Colonic mucosa (tissue), 4 donors: ENCODE data around the gene ELF2. TPM values are rescaled to one million over a fixed set of nuclear protein-coding genes. Genes with fewer than 3 reads are reported as not detected.
"Not testable (repeated sequence)": the region's sequence is repeated elsewhere in the genome, so short reads cannot be mapped to it uniquely, and the experiment has no call there.

Source experiments
- DNase-seq: peaks from one replicate; pipeline ENCODE4 v3.0.0-alpha.2; 2020
- H3K27ac ChIP-seq: fragments of 200-600 bp; one replicate; pipeline ENCODE4 v1.8.0; 2021
- H3K27me3 ChIP-seq: fragments of 200-600 bp; one replicate; pipeline ENCODE4 v1.8.0; 2021
- H3K36me3 ChIP-seq: fragments of 200-600 bp; one replicate; pipeline ENCODE4 v1.8.0; 2021
- H3K4me1 ChIP-seq: fragments of 200-600 bp; one replicate; pipeline ENCODE4 v1.8.0; 2021; ENCODE audit warnings: mild to moderate bottlenecking
- H3K4me3 ChIP-seq: fragments of 200-600 bp; one replicate; pipeline ENCODE4 v1.8.0; 2021
- H3K9ac ChIP-seq, 2 donors: one replicate each; pipeline ENCODE4 v1.7.0; 2013; ENCODE audit warnings: control low read depth in 2 of 2, low read depth in 2 of 2, low read length in 2 of 2
- H3K9me3 ChIP-seq: fragments of 200-600 bp; one replicate; pipeline ENCODE4 v1.8.0; 2021
- intact Hi-C: fragments of 100-400 bp; cut with DNase I; formaldehyde crosslinking; loops from one replicate; pipeline ENCODE4 v1.14.1; 2022
- total RNA-seq, 2 donors: library from RNA; stranded (reverse); fragmentation: NEBNext Ultra II Directional in 1 of 2; extraction: Animal tissue kit (Norgen Biotek cat#: 25700) in 1 of 2; gene quantifications; one replicate each; pipeline ENCODE4 v1.2.1, GENCODE V29; 2021
- TF ChIP-seq, protein P1 (sequence below): fragments of 200-600 bp; IDR thresholded peaks from one replicate; pipeline ENCODE4 v1.8.0; 2022; ENCODE audit warnings: antibody characterized with exemption, mild to moderate bottlenecking
- donor health status: healthy.
- donor health status: DM: no; HTN: no; CAD: no.
- donor health status: DM: no; HTN: no; CAD: no.

ELF2 gene
- total RNA-seq, 2 donors from 2014 or later, result 30.0 to 40.0 TPM

GRCh38 chr4:139035650-139036049 lies 141.4 kb downstream of the ELF2 start:
- Histone ChIP-seq H3K27ac (no peak overlapping the region), H3K4me3 (no peak overlapping the region), H3K9ac (no peak overlapping the region), H3K4me1 (no peaks in the 10 kb centered on the region), H3K9me3 (no peaks in the 10 kb centered on the region), H3K27me3 (no peaks in the 10 kb centered on the region), H3K36me3 (no peaks in the 10 kb centered on the region)
- TF ChIP-seq, protein P1, sequence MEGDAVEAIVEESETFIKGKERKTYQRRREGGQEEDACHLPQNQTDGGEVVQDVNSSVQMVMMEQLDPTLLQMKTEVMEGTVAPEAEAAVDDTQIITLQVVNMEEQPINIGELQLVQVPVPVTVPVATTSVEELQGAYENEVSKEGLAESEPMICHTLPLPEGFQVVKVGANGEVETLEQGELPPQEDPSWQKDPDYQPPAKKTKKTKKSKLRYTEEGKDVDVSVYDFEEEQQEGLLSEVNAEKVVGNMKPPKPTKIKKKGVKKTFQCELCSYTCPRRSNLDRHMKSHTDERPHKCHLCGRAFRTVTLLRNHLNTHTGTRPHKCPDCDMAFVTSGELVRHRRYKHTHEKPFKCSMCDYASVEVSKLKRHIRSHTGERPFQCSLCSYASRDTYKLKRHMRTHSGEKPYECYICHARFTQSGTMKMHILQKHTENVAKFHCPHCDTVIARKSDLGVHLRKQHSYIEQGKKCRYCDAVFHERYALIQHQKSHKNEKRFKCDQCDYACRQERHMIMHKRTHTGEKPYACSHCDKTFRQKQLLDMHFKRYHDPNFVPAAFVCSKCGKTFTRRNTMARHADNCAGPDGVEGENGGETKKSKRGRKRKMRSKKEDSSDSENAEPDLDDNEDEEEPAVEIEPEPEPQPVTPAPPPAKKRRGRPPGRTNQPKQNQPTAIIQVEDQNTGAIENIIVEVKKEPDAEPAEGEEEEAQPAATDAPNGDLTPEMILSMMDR, result no peak
- intact Hi-C loops, result loop anchor here (10.0 kb wide), 1 partner anchor 259 kb away; no protein-coding TSS in a partner anchor
- no peak for DNase-seq

DNA sequence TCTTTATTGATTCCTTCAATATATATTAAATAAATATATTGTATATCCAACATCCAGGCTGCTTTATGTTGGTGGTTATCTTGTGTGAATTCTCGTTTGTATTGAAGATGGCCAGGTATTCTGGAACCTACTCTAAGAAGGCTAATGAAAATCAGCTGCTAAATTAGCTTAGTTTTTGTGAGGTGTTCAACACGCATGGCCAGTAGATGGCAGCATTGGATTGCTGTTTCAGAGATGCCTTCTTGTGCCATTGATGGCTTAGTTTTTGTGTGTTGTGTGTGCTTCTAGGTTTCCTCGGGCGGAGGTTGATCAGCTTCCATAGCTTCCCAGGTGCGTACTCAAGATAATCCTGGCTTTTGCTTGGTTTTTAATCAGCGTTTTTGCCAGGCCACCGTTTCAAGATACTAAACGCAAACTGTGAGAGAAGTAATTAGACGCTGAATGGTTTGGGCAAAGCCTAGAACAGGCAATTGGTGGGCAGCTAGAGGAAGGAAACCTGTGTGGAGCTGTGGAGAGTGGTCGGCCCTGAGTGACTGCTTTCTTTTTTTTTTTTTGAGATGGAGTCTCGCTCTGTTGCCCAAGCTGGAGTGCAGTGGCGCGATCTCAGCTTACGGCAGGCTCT lies 146.3 kb downstream of the ELF2 start:
- no peaks in the 10 kb centered on the region for H3K36me3 ChIP-seq
- H3K4me3 ChIP-seq, result no peak overlapping the region
- TF ChIP-seq, protein P1, result peak; percentile 65
- intact Hi-C loops, result loop anchor here (10.0 kb wide), 1 partner anchor 264 kb away; no protein-coding TSS in a partner anchor
- H3K9ac ChIP-seq, result no peak overlapping the region
- no peak overlapping the region for H3K27ac ChIP-seq
- no peaks in the 10 kb centered on the region for H3K27me3 ChIP-seq
- DNase-seq, result peak; percentile 74
- H3K9me3 ChIP-seq, result no peaks in the 10 kb centered on the region
- no peaks in the 10 kb centered on the region for H3K4me1 ChIP-seq

DNA sequence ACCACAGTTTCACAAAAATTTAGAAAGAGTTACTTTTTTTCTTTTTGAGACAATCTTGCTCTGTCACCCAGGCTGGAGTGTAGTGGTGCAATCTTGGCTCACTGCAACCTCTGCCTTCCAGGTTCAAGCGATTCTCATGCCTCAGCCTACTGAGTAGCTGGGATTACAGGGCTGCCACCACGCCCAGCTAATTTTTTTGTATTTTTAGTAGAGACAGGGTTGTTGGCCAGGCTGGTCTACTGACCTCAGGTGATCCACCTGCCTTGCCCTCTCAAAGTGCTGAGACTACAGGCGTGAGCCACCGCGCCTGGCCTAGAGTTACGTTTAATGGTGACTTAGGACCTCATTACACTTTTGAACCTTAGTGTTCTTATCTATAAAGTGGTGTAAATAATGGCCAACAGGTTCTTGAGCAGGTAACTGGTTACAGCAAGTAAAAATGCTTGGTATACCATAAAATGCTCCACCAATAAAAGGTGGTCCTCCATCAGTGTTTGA lies 147.1 kb downstream of the ELF2 start:
- intact Hi-C loops, result loop anchor here (10.0 kb wide), 1 partner anchor 265 kb away; no protein-coding TSS in a partner anchor
- H3K36me3 ChIP-seq, H3K9ac ChIP-seq, H3K4me1 ChIP-seq, DNase-seq, H3K27me3 ChIP-seq, H3K4me3 ChIP-seq, H3K27ac ChIP-seq, H3K9me3 ChIP-seq: not testable (repeated sequence)

GRCh38 chr4:139028191-139028661 lies 148.8 kb downstream of the ELF2 start:
- TF ChIP-seq, protein P1, result no peak
- no peak for DNase-seq
- Histone ChIP-seq H3K4me1 (no peaks in the 10 kb centered on the region), H3K36me3 (no peaks in the 10 kb centered on the region), H3K27ac (no peak overlapping the region), H3K9ac (no peak overlapping the region), H3K27me3 (no peaks in the 10 kb centered on the region), H3K9me3 (no peaks in the 10 kb centered on the region), H3K4me3 (no peak overlapping the region)
- intact Hi-C loops, result no loop called here

GRCh38 chr4:139027776-139028175 lies 149.2 kb downstream of the ELF2 start:
- Histone ChIP-seq H3K4me3 (no peak overlapping the region), H3K27ac (no peak overlapping the region), H3K27me3 (no peaks in the 10 kb centered on the region), H3K9ac (no peak overlapping the region), H3K36me3 (no peaks in the 10 kb centered on the region), H3K4me1 (no peaks in the 10 kb centered on the region), H3K9me3 (no peaks in the 10 kb centered on the region)
- TF ChIP-seq, protein P1, result no peak
- intact Hi-C loops, result no loop called here
- DNase-seq, result no peak

DNA sequence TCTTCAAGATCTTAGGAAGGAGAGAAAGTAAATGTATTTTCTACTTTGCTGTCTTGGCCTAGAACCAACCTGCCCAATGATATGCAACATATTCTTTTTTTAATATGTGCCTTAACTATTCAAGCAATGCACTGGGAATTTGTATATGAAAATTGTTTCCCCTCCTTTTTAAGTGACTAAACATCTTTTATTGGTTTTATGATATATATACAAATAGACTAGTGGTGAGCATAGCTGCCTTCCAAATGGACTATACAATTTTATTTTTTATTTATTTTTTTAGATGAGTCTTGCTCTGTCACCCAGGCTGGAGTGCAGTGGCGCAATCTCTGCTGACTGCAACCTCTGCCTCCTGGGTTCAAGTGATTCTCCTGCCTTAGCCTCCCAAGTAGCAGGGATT lies 151.2 kb downstream of the ELF2 start:
- Histone ChIP-seq H3K4me1 (no peaks in the 10 kb centered on the region), H3K27ac (no peak overlapping the region), H3K9ac (no peak overlapping the region), H3K27me3 (no peaks in the 10 kb centered on the region), H3K4me3 (no peak overlapping the region), H3K9me3 (no peaks in the 10 kb centered on the region), H3K36me3 (no peaks in the 10 kb centered on the region)
- TF ChIP-seq, protein P1, result no peak
- intact Hi-C loops, result no loop called here
- DNase-seq, result no peak
